Measurements from ENCODE around the gene DDX1.
"Not testable (repeated sequence)": the region's sequence is repeated elsewhere in the genome, so short reads cannot be mapped to it uniquely, and the experiment has no call there.

The DDX1 gene

GRCh38 chr2:15591692-15592463 lies at the start of gene DDX1:
DDX1 (plus strand) TSS chr2:15591868; CDS start chr2:15591934, 66 bp downstream.
- DNase-seq (ENCODE audit: low read depth in 2 of 2), result peak; percentile 81 to 83

GRCh38 chr2:15542269-15542668 lies 49.4 kb upstream of the DDX1 start:
- not testable (repeated sequence) for DNase-seq (ENCODE audit: low read depth in 2 of 2)

- DNase-seq (ENCODE audit: low read depth in 2 of 2), result no peak
These were observed 48.6 kb upstream of the DDX1 start for GRCh38 chr2:15543053-15543452.

- DNase-seq (ENCODE audit: low read depth in 2 of 2), result no peak
These were observed 48.1 kb upstream of the DDX1 start for GRCh38 chr2:15543541-15543940.

GRCh38 chr2:15544227-15544626 lies 47.4 kb upstream of the DDX1 start:
- no peak for DNase-seq (ENCODE audit: low read depth in 2 of 2)

- DNase-seq (ENCODE audit: low read depth in 2 of 2), result no peak
These were observed 45.2 kb upstream of the DDX1 start for GRCh38 chr2:15546297-15547098.

GRCh38 chr2:15547115-15547876 lies 44.4 kb upstream of the DDX1 start:
- DNase-seq (ENCODE audit: low read depth in 2 of 2), result no peak

GRCh38 chr2:15548974-15549373 lies 42.7 kb upstream of the DDX1 start:
- DNase-seq (ENCODE audit: low read depth in 2 of 2), result no peak

GRCh38 chr2:15553519-15553918 lies 38.1 kb upstream of the DDX1 start:
- no peak for DNase-seq (ENCODE audit: low read depth in 2 of 2)

GRCh38 chr2:15553951-15554350 lies 37.7 kb upstream of the DDX1 start:
- no peak for DNase-seq (ENCODE audit: low read depth in 2 of 2)

GRCh38 chr2:15554525-15555218 lies 37.0 kb upstream of the DDX1 start:
- DNase-seq (ENCODE audit: low read depth in 2 of 2), result no peak

GRCh38 chr2:15555760-15556193 lies 35.9 kb upstream of the DDX1 start:
- DNase-seq (ENCODE audit: low read depth in 2 of 2), result no peak

- no peak for DNase-seq (ENCODE audit: low read depth in 2 of 2)
These were observed 35.2 kb upstream of the DDX1 start for GRCh38 chr2:15556311-15556930.

GRCh38 chr2:15557887-15558311 lies 33.8 kb upstream of the DDX1 start:
- DNase-seq (ENCODE audit: low read depth in 2 of 2), result no peak

- no peak for DNase-seq (ENCODE audit: low read depth in 2 of 2)
These were observed 32.1 kb upstream of the DDX1 start for GRCh38 chr2:15559379-15560139.

- no peak for DNase-seq (ENCODE audit: low read depth in 2 of 2)
These were observed 31.3 kb upstream of the DDX1 start for GRCh38 chr2:15560140-15560987.

GRCh38 chr2:15560988-15561573 lies 30.6 kb upstream of the DDX1 start, which contains the start of gene NBAS:
NBAS (minus strand) TSS chr2:15561334; CDS start chr2:15561304, 30 bp downstream.
- peak; percentile 64 to 68 for DNase-seq (ENCODE audit: low read depth in 2 of 2)

GRCh38 chr2:15561574-15562344 lies 29.9 kb upstream of the DDX1 start:
- DNase-seq (ENCODE audit: low read depth in 2 of 2), result peak; percentile 7 to 24

Measured in stimulated activated CD4-positive, alpha-beta T cell treated with anti-CD3 and anti-CD28 coated beads, Interleukin-1b, Interleukin-23, amount 100 ng/mL, for 4 hours (primary cell).